Lower lobe of right lung (tissue), 2 donors: ENCODE results near the gene MROH8. TPM values are rescaled to one million over a fixed set of nuclear protein-coding genes. Genes with fewer than 3 reads are reported as not detected.
A peak's percentile ranks its signal among the peaks of the same experiment; 100 is the strongest.

Experiments used
- ATAC-seq, 2 donors: fragments of 200-7000 bp; cut with Tn5 transposase; one replicate each; pipeline ENCODE4 v1.9.1; 2020 to 2022; ENCODE audit warnings: mild to moderate bottlenecking in 2 of 2, moderate library complexity in 2 of 2
- DNase-seq: peaks from one replicate; pipeline ENCODE4 v3.0.0-alpha.2; 2020
- H3K27ac ChIP-seq: fragments of 200-600 bp; one replicate; pipeline ENCODE4 v1.8.0; 2022
- H3K27me3 ChIP-seq: fragments of 200-600 bp; one replicate; pipeline ENCODE4 v1.8.0; 2022; ENCODE audit warnings: low read depth
- H3K36me3 ChIP-seq: fragments of 200-600 bp; one replicate; pipeline ENCODE4 v1.8.0; 2022; ENCODE audit warnings: mild to moderate bottlenecking
- H3K4me1 ChIP-seq: fragments of 200-600 bp; one replicate; pipeline ENCODE4 v1.8.0; 2022
- H3K4me3 ChIP-seq: fragments of 200-600 bp; one replicate; pipeline ENCODE4 v1.8.0; 2022; ENCODE audit warnings: mild to moderate bottlenecking
- H3K9me3 ChIP-seq: fragments of 200-600 bp; one replicate; pipeline ENCODE4 v1.8.0; 2022
- CTCF ChIP-seq: fragments of 200-600 bp; IDR thresholded peaks from one replicate; pipeline ENCODE4 v1.8.0; 2022; ENCODE audit warnings: antibody characterized with exemption, mild to moderate bottlenecking
- intact Hi-C: fragments of 100-400 bp; cut with DNase I; formaldehyde crosslinking; loops from one replicate; pipeline ENCODE4 v1.11.0; 2022
- total RNA-seq: library from RNA; stranded (reverse); fragmentation: NEBNext Ultra II Directional; extraction: Animal tissue kit (Norgen Biotek cat#: 25700); gene quantifications from one replicate; pipeline ENCODE4 v1.2.1, GENCODE V29; 2021
- donor health status: DM: no; HTN: yes; CAD: no; lungs with severe emphysema.

The MROH8 gene
- total RNA-seq, 1 donor from 2014 or later = 3.9 TPM

DNA sequence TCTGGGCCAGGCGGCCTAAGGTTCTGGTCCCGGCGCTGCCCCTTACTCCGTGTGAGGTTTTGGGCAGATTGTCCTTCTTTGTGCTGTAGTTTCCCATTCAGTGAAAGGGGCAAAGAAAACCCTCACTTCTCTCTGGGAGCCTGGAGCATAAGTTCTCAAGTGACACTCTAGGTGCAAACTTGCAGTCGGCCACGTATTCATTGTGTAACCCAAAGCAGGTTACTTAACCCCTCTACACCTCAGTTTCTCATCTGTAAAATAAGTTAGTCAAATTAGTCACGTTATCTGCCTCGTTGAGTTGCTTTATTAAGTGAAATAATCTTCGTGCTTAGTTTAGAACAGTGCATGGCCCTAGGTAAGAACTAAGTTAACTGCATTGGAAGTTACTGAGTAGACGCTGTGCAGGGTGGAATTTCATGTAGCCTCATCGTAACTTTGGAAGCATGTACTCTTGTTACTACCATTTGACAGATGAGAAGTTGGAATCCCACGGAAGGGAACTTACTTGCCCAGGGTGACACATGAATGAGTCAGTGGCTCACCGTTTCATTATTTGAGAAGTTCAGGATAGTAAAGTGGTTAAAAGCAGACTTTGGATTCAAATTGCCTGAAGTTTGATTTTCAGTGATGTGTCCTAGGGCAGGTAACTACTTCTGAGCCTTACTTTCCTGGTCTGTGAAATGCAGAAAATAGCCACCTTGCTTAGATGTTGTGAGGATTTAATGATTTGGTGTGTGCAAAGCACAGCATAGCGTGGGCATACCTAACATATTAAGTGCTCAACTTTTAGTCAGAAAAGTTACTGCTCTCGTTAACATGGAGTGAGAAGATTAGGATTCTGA lies 556 bp upstream of the MROH8 start:
- DNase-seq = no peak
- H3K9me3 ChIP-seq = no peaks in the 10 kb centered on the region
- H3K4me1 ChIP-seq = peaks cover 44% of the 10 kb centered on the region
- H3K27ac ChIP-seq = peak overlapping the region; percentile 100
- peak in 1 of 2 donors; percentile 2 for ATAC-seq
- H3K36me3 ChIP-seq = peaks cover 27% of the 10 kb centered on the region
- H3K27me3 ChIP-seq = no peaks in the 10 kb centered on the region
- intact Hi-C loops = no loop called here
- H3K4me3 ChIP-seq = peak overlapping the region; percentile 99
- no peak for TF ChIP-seq CTCF

DNA sequence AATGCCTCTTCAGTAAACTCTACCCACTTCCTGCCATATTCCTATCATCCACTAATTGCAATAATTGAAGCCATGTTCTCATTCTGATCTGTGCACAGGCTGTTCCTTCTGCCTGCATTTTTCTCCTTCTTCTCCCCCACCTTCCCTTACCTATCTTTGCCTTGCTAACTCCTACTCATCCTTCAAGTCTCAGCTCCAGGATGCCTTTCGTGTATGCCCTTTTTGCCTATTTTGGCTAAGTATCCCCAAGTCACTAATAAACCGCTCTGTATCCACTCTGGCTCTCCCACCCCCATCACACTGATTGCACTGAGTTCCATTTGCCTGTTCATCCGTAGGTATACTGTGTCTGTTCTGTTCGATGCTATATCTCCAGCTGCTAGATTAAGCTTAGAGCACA lies 6.5 kb downstream of the MROH8 start:
- Histone ChIP-seq H3K36me3 (no peaks in the 10 kb centered on the region), H3K9me3 (no peaks in the 10 kb centered on the region), H3K27me3 (no peaks in the 10 kb centered on the region), H3K4me3 (no peak overlapping the region), H3K4me1 (peaks cover 7% of the 10 kb centered on the region), H3K27ac (no peak overlapping the region)
- no peak for ATAC-seq
- no peak for DNase-seq
- intact Hi-C loops = no loop called here
- no peak for TF ChIP-seq CTCF

DNA sequence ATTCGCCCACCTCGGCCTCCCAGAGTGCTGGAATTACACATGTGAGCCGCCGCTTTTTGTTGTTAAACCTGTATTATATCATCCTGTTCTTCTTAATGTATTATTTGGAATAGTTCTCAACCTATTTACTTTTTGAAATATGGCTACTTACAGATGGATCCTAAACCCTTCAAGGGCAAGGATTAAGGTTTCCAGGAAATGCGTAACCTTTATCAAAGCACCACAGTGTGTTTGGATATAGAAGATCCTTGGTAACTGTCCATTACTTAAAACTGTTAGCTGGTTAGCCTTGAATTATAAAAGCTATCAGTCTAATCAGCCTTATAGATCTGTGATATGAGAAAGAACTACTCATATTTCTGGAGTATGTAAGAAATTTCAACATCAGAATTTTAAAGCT lies 12.5 kb downstream of the MROH8 start:
- Histone ChIP-seq H3K4me1 (no peaks in the 10 kb centered on the region), H3K4me3 (no peak overlapping the region), H3K27ac (no peak overlapping the region), H3K27me3 (no peaks in the 10 kb centered on the region), H3K36me3 (no peaks in the 10 kb centered on the region), H3K9me3 (no peaks in the 10 kb centered on the region)
- intact Hi-C loops = no loop called here
- DNase-seq = no peak
- ATAC-seq = no peak
- TF ChIP-seq CTCF = no peak

GRCh38 chr20:37165031-37165430 lies 14.3 kb downstream of the MROH8 start:
- intact Hi-C loops = no loop called here
- no peak for TF ChIP-seq CTCF
- H3K27ac ChIP-seq = no peak overlapping the region
- no peak overlapping the region for H3K4me3 ChIP-seq
- ATAC-seq (no peak), DNase-seq (no peak)
- H3K4me1 ChIP-seq = no peaks in the 10 kb centered on the region
- H3K36me3 ChIP-seq = no peaks in the 10 kb centered on the region
- no peaks in the 10 kb centered on the region for H3K27me3 ChIP-seq
- no peaks in the 10 kb centered on the region for H3K9me3 ChIP-seq

- H3K27ac ChIP-seq = no peak overlapping the region
- no peak for TF ChIP-seq CTCF
- DNase-seq (no peak), ATAC-seq (no peak)
- no peak overlapping the region for H3K4me3 ChIP-seq
- intact Hi-C loops = no loop called here
- H3K4me1 ChIP-seq = no peaks in the 10 kb centered on the region
- no peaks in the 10 kb centered on the region for H3K36me3 ChIP-seq
- no peaks in the 10 kb centered on the region for H3K27me3 ChIP-seq
- no peaks in the 10 kb centered on the region for H3K9me3 ChIP-seq
Observed at GRCh38 chr20:37163832-37164554, 15.4 kb downstream of the MROH8 start.
